ENCODE measurements around the gene MLLT11.
"Not testable (repeated sequence)": the region's sequence is repeated elsewhere in the genome, so short reads cannot be mapped to it uniquely, and the experiment has no call there.

The MLLT11 gene

GRCh38 chr1:151085953-151086559, 25.9 kb downstream of the MLLT11 start:
- no peak for DNase-seq (ENCODE audit: low read depth)
- TF ChIP-seq, protein P1, sequence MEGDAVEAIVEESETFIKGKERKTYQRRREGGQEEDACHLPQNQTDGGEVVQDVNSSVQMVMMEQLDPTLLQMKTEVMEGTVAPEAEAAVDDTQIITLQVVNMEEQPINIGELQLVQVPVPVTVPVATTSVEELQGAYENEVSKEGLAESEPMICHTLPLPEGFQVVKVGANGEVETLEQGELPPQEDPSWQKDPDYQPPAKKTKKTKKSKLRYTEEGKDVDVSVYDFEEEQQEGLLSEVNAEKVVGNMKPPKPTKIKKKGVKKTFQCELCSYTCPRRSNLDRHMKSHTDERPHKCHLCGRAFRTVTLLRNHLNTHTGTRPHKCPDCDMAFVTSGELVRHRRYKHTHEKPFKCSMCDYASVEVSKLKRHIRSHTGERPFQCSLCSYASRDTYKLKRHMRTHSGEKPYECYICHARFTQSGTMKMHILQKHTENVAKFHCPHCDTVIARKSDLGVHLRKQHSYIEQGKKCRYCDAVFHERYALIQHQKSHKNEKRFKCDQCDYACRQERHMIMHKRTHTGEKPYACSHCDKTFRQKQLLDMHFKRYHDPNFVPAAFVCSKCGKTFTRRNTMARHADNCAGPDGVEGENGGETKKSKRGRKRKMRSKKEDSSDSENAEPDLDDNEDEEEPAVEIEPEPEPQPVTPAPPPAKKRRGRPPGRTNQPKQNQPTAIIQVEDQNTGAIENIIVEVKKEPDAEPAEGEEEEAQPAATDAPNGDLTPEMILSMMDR (conservative IDR thresholded peaks at IDR 0.05; ENCODE audit: low read depth, low read length) = no peak

DNA sequence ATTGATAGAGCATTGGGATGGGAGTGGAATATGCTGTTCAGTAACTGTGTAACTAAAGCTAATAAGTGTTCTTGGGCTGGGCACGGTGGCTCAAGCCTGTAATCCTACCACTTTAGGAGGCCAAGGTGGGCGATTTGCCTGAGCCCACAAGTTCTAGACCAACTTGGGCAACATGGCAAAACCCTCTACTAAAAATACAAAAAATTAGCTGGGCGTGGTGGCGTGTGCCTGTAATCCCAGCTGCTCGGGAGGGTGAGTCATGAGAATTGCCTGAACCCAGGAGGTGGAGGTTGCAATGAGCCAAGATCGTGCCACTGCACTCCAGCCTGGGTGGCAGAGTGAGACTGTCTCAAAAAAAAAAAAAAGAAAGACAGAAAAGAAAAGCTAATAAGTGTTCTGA, 37.2 kb downstream of the MLLT11 start:
- H3K4me3 ChIP-seq (ENCODE audit: low read length); DNase-seq (ENCODE audit: low read depth): not testable (repeated sequence)

More at GRCh38 chr1:151085953-151086559, 25.9 kb downstream of the MLLT11 start:
- no peak overlapping the region for H3K4me3 ChIP-seq (ENCODE audit: low read length)

DNA sequence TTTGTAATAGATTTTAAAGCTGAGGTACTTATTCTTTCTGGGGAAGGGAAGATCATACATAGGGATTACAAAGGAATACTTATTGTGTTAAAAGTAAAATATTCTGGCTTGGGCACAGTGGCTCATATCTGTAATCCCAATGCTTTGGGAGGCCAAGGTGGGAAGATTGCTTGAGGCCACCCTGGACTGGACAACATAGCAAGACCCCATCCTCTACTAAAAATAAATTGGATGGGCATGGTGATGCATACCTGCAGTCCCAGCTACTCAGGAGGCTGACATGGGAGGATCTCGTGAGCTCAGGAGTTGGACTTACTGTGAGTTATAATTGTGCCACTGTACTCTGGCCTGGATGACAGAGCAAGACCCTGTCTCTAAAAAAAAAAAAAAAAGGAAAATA, 37.9 kb downstream of the MLLT11 start:
- no peak overlapping the region for H3K4me3 ChIP-seq (ENCODE audit: low read length)
- TF ChIP-seq, protein P1 (conservative IDR thresholded peaks at IDR 0.05; ENCODE audit: low read depth, low read length) = no peak
- no peak for DNase-seq (ENCODE audit: low read depth)

GRCh38 chr1:151104630-151105029, 44.4 kb downstream of the MLLT11 start:
- TF ChIP-seq, protein P1 (conservative IDR thresholded peaks at IDR 0.05; ENCODE audit: low read depth, low read length) = no peak
- no peak overlapping the region for H3K4me3 ChIP-seq (ENCODE audit: low read length)
- DNase-seq (ENCODE audit: low read depth) = no peak

GRCh38 chr1:151106894-151107293, 46.7 kb downstream of the MLLT11 start:
- DNase-seq (ENCODE audit: low read depth) = no peak
- TF ChIP-seq, protein P1 (conservative IDR thresholded peaks at IDR 0.05; ENCODE audit: low read depth, low read length) = no peak
- no peak overlapping the region for H3K4me3 ChIP-seq (ENCODE audit: low read length)

- no peak for DNase-seq (ENCODE audit: low read depth)
- TF ChIP-seq, protein P1 (conservative IDR thresholded peaks at IDR 0.05; ENCODE audit: low read depth, low read length) = no peak
Observed at GRCh38 chr1:151108331-151108730, 48.1 kb downstream of the MLLT11 start.

GRCh38 chr1:151113877-151114276, 53.7 kb downstream of the MLLT11 start:
- TF ChIP-seq, protein P1 (conservative IDR thresholded peaks at IDR 0.05; ENCODE audit: low read depth, low read length) = no peak
- DNase-seq (ENCODE audit: low read depth) = no peak
- no peak overlapping the region for H3K4me3 ChIP-seq (ENCODE audit: low read length)

More at GRCh38 chr1:151108331-151108730, 48.1 kb downstream of the MLLT11 start:
- H3K4me3 ChIP-seq (ENCODE audit: low read length) = no peak overlapping the region

Data from retinal pigment epithelial cell (primary cell).